A549 (cell line): Measurements from ENCODE around the gene POTED. TPM values are rescaled to one million over a fixed set of nuclear protein-coding genes. Genes with fewer than 3 reads are reported as not detected.
"Not testable (repeated sequence)": the region's sequence is repeated elsewhere in the genome, so short reads cannot be mapped to it uniquely, and the experiment has no call there.

Experiments used
- ATAC-seq, 2 experiments: fragments of 200-7000 bp in 1 of 2; fragments of >200 bp in 1 of 2; cut with Nextera tagmentation in 1 of 2; cut with Tn5 transposase in 1 of 2; 3 replicates each; pipeline versions ENCODE4 v1.8.0 to v1.9.1; 2018 to 2020; ENCODE audit warnings: mild to moderate bottlenecking in 1 of 2, moderate library complexity in 1 of 2
- CTCF ChIA-PET: fragments of 300-600 bp; sonication (Branson Sonifier 250); formaldehyde crosslinking; extraction: SDS; loops from one replicate; lab custom pipeline; 2021; ENCODE audit warnings: antibody characterized with exemption, inconsistent platforms; lab: Yijun Ruan, JAX
- POLR2A ChIA-PET: fragments of 350-600 bp; formaldehyde crosslinking; extraction: SDS; loops from one replicate; lab custom pipeline; 2021; ENCODE audit warnings: antibody characterized with exemption, inconsistent platforms; lab: Yijun Ruan, JAX
- DNase-seq, 2 experiments: peaks; one replicate each; pipeline versions ENCODE4 v3.0.0 to v3.0.0-alpha.2; 2011 to 2016; ENCODE audit warnings: low read depth in 1 of 2, low spot score in 1 of 2
- FAIRE-seq: peaks from 2 replicates; lab custom pipeline; 2011; peaks lifted over from hg19 to GRCh38; lab: Jason Lieb, UNC
- H3K27ac ChIP-seq, 2 experiments: fragments of >200 bp; sonication (Bioruptor Twin); formaldehyde crosslinking; 3 replicates each; pipeline ENCODE4 v1.5.1; 2016 to 2017
- H3K4me1 ChIP-seq: fragments of >200 bp; sonication (Bioruptor Twin); formaldehyde crosslinking; 3 replicates; pipeline ENCODE4 v1.6.1; 2016
- H3K4me2 ChIP-seq: fragments of >200 bp; sonication (Bioruptor Twin); formaldehyde crosslinking; 3 replicates; pipeline ENCODE4 v1.6.1; 2016
- H3K4me3 ChIP-seq: fragments of >200 bp; sonication (Bioruptor Twin); formaldehyde crosslinking; 3 replicates; pipeline ENCODE4 v1.5.1; 2016
- H3K9me3 ChIP-seq: fragments of >200 bp; sonication (Bioruptor Twin); formaldehyde crosslinking; 3 replicates; pipeline ENCODE4 v1.6.1; 2016
- WGBS: methylation state at CpG from one replicate; pipeline ENCODE4 v1.1.6; 2017; ENCODE audit errors: missing lambda C conversion rate; 5-methylcytosine and 5-hydroxymethylcytosine counted together
- polyA minus RNA-seq: library from RNA; depleted of rRNA, polyadenylated mRNA; stranded (reverse); fragments of >200 nt; gene quantifications from 2 replicates; pipeline ENCODE4 v1.2.3, GENCODE V29; 2011; rRNA and poly(A)+ RNA removed
- polyA plus RNA-seq, 4 experiments: library from polyadenylated mRNA; depleted of rRNA in 3 of 4; stranded (reverse); fragments of >200 nt; fragmentation: RNase III in 1 of 4; extraction: RNeasy Plus Mini Kit Qiagen cat#74134 plus additional on column Dnase treatment in 1 of 4; gene quantifications; 2 replicates in 3 of 4; 3 replicates in 1 of 4; pipeline ENCODE4 v1.2.3, GENCODE V29; 2011 to 2017
- small RNA-seq, 6 experiments: library from RNA; depleted of rRNA; stranded (forward); fragments of <200 nt; gene quantifications; one replicate each; pipeline ENCODE3, GENCODE V24; 2012

Gene POTED
- not detected in 2 replicates for polyA plus RNA-seq (2011; rRNA removed)
- polyA plus RNA-seq (2012; cell fraction: cytosol; rRNA removed) = not detected in 2 replicates
- not detected in 2 replicates for polyA plus RNA-seq (2012; cell fraction: nucleus; rRNA removed)
- polyA plus RNA-seq (2017; fragmentation: RNase III; extraction: RNeasy Plus Mini Kit Qiagen cat#74134 plus additional on column Dnase treatment) = not detected in 3 replicates
- not detected in 2 replicates for polyA minus RNA-seq

DNA sequence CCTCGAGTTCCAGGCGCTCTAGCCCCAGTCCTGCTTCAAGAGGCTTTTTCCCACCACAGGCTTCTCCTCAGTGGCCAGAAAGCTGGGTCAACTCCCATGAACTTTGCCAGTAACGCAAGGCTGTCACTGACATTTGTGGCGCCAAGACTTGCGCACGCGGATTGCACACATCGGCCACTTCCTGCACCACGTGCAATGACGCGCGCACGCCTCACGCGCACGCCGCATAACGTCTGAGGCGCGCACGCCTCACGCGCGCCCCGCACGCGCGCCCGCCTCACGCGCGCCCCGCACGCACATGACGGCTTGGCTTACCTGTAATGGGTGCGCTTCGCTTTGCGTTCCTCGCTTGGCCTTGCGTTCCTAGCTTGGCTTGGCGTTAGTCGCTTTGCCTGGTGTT, at the start of gene POTED:
TSS of gene POTED (plus strand) at position 301 of the 400 bp plus-strand sequence. CDS start 452 bp downstream, outside the sequence.
- H3K4me3 ChIP-seq, CTCF ChIA-PET, FAIRE-seq, DNase-seq, ATAC-seq, H3K27ac ChIP-seq, H3K4me2 ChIP-seq, H3K4me1 ChIP-seq, POLR2A ChIA-PET, H3K9me3 ChIP-seq: not testable (repeated sequence)
- 93% methylated on average over 34 of the region's 42 CpGs for WGBS

DNA sequence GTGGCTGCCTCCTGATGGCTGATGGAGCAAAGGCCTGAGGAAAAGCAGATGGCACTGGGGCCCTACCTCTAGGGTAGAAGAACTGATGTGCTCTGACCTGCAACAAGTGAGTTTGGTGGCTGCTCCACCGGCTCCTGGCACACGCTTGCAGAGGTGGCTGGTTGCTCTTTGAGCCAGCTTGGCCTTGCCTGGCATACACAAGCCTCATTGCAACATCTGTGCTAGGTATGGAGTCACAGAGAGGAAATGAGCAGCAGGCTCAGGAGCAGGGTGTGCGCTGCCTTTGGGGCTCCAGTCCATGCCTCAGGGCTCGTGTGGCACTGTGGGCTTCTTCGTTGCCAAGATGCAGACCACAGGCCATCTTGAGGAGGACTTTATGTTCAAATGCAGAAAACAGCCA, 40.5 kb downstream of the POTED start:
- H3K4me1 ChIP-seq, POLR2A ChIA-PET, DNase-seq, H3K9me3 ChIP-seq, H3K27ac ChIP-seq, CTCF ChIA-PET, H3K4me2 ChIP-seq, ATAC-seq, FAIRE-seq, H3K4me3 ChIP-seq: not testable (repeated sequence)
- WGBS = 0% methylated on average over 2 of the region's 5 CpGs

DNA sequence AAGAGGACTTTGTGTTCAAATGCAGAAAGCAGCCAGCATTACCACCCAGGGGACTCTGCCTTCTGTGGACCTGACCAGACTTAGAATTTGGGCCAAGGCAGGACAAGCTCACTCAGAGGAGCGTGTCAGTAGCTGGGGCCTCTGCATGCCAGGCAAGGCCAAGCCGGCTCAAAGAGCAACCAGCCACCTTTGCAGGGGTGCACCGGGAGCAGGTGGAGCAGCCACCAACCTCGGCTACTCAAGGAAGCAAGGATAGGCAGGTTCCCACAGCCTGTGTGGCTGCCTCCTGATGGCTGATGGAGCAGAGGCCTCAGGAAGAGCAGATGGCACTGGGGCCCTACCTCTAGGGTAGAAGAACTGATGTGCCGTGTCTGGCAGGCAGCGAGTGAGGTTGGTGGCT, 42.2 kb downstream of the POTED start:
- H3K4me3 ChIP-seq, H3K4me2 ChIP-seq, H3K4me1 ChIP-seq, H3K27ac ChIP-seq, FAIRE-seq, ATAC-seq, CTCF ChIA-PET, DNase-seq, POLR2A ChIA-PET, H3K9me3 ChIP-seq: not testable (repeated sequence)
- no CpG with 5 or more reads among the region's 6 CpGs for WGBS

Small RNAs within 50 kb of the gene (small RNA-seq; reads per million reads assigned to genes)
- gene AL050303.3 (0 reads per million in 6 experiments), gene MIR3118-1 (0 reads per million in 6 experiments), gene RNU6-286P (0 reads per million in 6 experiments)
